Right lobe of liver (tissue), 6 donors: ENCODE results near the gene ADPRS. TPM values are rescaled to one million over a fixed set of nuclear protein-coding genes. Genes with fewer than 3 reads are reported as not detected.

Source experiments
- ATAC-seq, 4 donors: fragments of 200-7000 bp; cut with Tn5 transposase; one replicate each; pipeline ENCODE4 v1.9.1; 2020; ENCODE audit warnings: mild to moderate bottlenecking in 4 of 4, moderate library complexity in 4 of 4
- DNase-seq, 3 donors: peaks; one replicate each; pipeline ENCODE4 v3.0.0-alpha.2; 2020
- H3K27ac ChIP-seq, 3 donors: fragments of 200-600 bp; one replicate each; pipeline ENCODE4 v1.8.0; 2022
- H3K27me3 ChIP-seq, 2 donors: fragments of 200-600 bp; one replicate each; pipeline ENCODE4 v1.8.0; 2022
- H3K36me3 ChIP-seq, 4 donors: fragments of 200-600 bp; sonication (generic) in 1 of 4; one replicate each; pipeline versions ENCODE4 v1.5.1 to v1.8.0; 2017 to 2022; ENCODE audit warnings: control low read depth in 1 of 4
- H3K4me1 ChIP-seq, 4 donors: fragments of 200-600 bp; sonication (generic) in 1 of 4; one replicate each; pipeline versions ENCODE4 v1.5.1 to v1.8.0; 2017 to 2022; ENCODE audit warnings: control low read depth in 1 of 4
- H3K4me3 ChIP-seq, 3 donors: fragments of 200-600 bp; one replicate each; pipeline ENCODE4 v1.8.0; 2022
- H3K9me3 ChIP-seq, 4 donors: fragments of 200-600 bp; sonication (generic) in 1 of 4; one replicate each; pipeline versions ENCODE4 v1.5.1 to v1.8.0; 2017 to 2022; ENCODE audit warnings: control low read depth in 1 of 4
- CTCF ChIP-seq, 4 donors: fragments of 200-600 bp in 3 of 4; fragments of 450-650 bp in 1 of 4; IDR thresholded peaks; one replicate each; pipeline versions ENCODE4 v1.5.1 to v1.8.0; 2016 to 2022; ENCODE audit warnings: antibody characterized with exemption in 4 of 4, mild to moderate bottlenecking in 2 of 4
- POLR2A ChIP-seq: fragments of 450-650 bp; IDR thresholded peaks from one replicate; pipeline ENCODE4 v1.6.1; 2017; ENCODE audit warnings: antibody characterized with exemption, mild to moderate bottlenecking
- WGBS: methylation state at CpG from one replicate; pipeline ENCODE4 v1.1.6; 2018; ENCODE audit warnings: low coverage, low lambda C conversion rate; ENCODE audit not compliant: insufficient coverage; ENCODE audit errors: missing lambda C conversion rate; 5-methylcytosine and 5-hydroxymethylcytosine counted together
- intact Hi-C, 2 donors: fragments of 100-400 bp; cut with DNase I; formaldehyde crosslinking; loops; one replicate each; pipeline versions ENCODE4 v1.11.2 to v1.14.1; 2022
- total RNA-seq, 6 experiments: library from RNA; depleted of rRNA in 2 of 6; stranded (reverse); fragments of >200 nt in 2 of 6; fragmentation: NEBNext Ultra II Directional in 3 of 6; extraction: Animal tissue kit (Norgen Biotek cat#: 25700) in 3 of 6; gene quantifications; one replicate each; pipeline versions ENCODE4 v1.1.0 to v1.2.4, GENCODE V29; 2016 to 2023
- donor health status: DM: no; HTN: yes; CAD: no.
- donor health status: DM: no; HTN: no; CAD: no.
- donor health status: DM: no; HTN: no; CAD: no.
- donor health status: DM: no; HTN: yes; CAD: no.
- donor health status: DM: no; HTN: yes; CAD: no.

Gene ADPRS
- total RNA-seq, 6 experiments from 2014 or later = 9.1 to 30.7 (median 14.9) TPM

- intact Hi-C loops = loop anchor here in 1 of 2 donors (10.0 kb wide), 1 partner anchor 86 kb away; no protein-coding TSS in a partner anchor
- Histone ChIP-seq H3K4me1 (peaks cover 0 to 5% (median 2%) of the 10 kb centered on the region in 4 donors), H3K4me3 (no peak overlapping the region), H3K9me3 (no peaks in the 10 kb centered on the region), H3K27ac (no peak overlapping the region), H3K36me3 (peaks cover 0 to 14% (median 1%) of the 10 kb centered on the region in 4 donors), H3K27me3 (no peaks in the 10 kb centered on the region)
- ATAC-seq = no peak
- DNase-seq = no peak
- TF ChIP-seq CTCF (IDR thresholded peaks at IDR 0.05) (no peak), POLR2A (no peak)
- WGBS = no CpG with 5 or more reads among the region's 13 CpGs
Measured at GRCh38 chr1:36098650-36099365, 10.1 kb downstream of the ADPRS start.

- Histone ChIP-seq H3K9me3 (no peaks in the 10 kb centered on the region), H3K27me3 (no peaks in the 10 kb centered on the region), H3K4me1 (peaks cover 0 to 5% (median 2%) of the 10 kb centered on the region in 4 donors), H3K36me3 (peaks cover 0 to 4% (median 0%) of the 10 kb centered on the region in 4 donors), H3K27ac (no peak overlapping the region), H3K4me3 (peak overlapping the region in 2 of 3 donors; percentile 3 to 29)
- DNase-seq (peak; percentile 80 to 82 (median 82)), ATAC-seq (peak; percentile 90 to 94 (median 92))
- TF ChIP-seq POLR2A = no peak
- peak; percentile 75 to 83 (median 76) for TF ChIP-seq CTCF (IDR thresholded peaks at IDR 0.05)
- WGBS = 4% methylated on average over 10 of the region's 18 CpGs
- intact Hi-C loops = loop anchor here in 1 of 2 donors (10.0 kb wide), 1 partner anchor 85 kb away; no protein-coding TSS in a partner anchor
Measured at GRCh38 chr1:36099681-36100341, 11.1 kb downstream of the ADPRS start.

GRCh38 chr1:36100376-36100775 lies 11.7 kb downstream of the ADPRS start:
- Histone ChIP-seq H3K27me3 (no peaks in the 10 kb centered on the region), H3K27ac (no peak overlapping the region), H3K9me3 (no peaks in the 10 kb centered on the region), H3K36me3 (no peaks in the 10 kb centered on the region), H3K4me3 (peak overlapping the region in 1 of 3 donors; percentile 3), H3K4me1 (peaks cover 0 to 5% (median 2%) of the 10 kb centered on the region in 4 donors)
- DNase-seq (no peak), ATAC-seq (no peak)
- intact Hi-C loops = no loop called here
- no peak for TF ChIP-seq POLR2A
- 20% methylated on average over 1 of the region's 6 CpGs for WGBS

GRCh38 chr1:36101546-36101945 lies 12.9 kb downstream of the ADPRS start:
- DNase-seq = no peak
- intact Hi-C loops = no loop called here
- Histone ChIP-seq H3K4me1 (peaks cover 0 to 5% (median 2%) of the 10 kb centered on the region in 4 donors), H3K36me3 (no peaks in the 10 kb centered on the region), H3K9me3 (no peaks in the 10 kb centered on the region), H3K27ac (no peak overlapping the region), H3K4me3 (no peak overlapping the region), H3K27me3 (no peaks in the 10 kb centered on the region)
- 94% methylated on average over 4 of the region's 5 CpGs for WGBS
- ATAC-seq = no peak
- TF ChIP-seq CTCF (IDR thresholded peaks at IDR 0.05) (no peak), POLR2A (no peak)

GRCh38 chr1:36106269-36106668 lies 17.6 kb downstream of the ADPRS start:
- H3K4me1 ChIP-seq = no peaks in the 10 kb centered on the region
- no peak for TF ChIP-seq CTCF (IDR thresholded peaks at IDR 0.05)
- no peak for TF ChIP-seq POLR2A
- no peaks in the 10 kb centered on the region for H3K9me3 ChIP-seq
- WGBS = 42% methylated on average over 3 of the region's 5 CpGs
- H3K27ac ChIP-seq = no peak overlapping the region
- intact Hi-C loops = no loop called here
- no peaks in the 10 kb centered on the region for H3K27me3 ChIP-seq
- ATAC-seq (no peak), DNase-seq (no peak)
- H3K36me3 ChIP-seq = no peaks in the 10 kb centered on the region
- no peak overlapping the region for H3K4me3 ChIP-seq
